ENCODE data around the gene PMS2.

DNA sequence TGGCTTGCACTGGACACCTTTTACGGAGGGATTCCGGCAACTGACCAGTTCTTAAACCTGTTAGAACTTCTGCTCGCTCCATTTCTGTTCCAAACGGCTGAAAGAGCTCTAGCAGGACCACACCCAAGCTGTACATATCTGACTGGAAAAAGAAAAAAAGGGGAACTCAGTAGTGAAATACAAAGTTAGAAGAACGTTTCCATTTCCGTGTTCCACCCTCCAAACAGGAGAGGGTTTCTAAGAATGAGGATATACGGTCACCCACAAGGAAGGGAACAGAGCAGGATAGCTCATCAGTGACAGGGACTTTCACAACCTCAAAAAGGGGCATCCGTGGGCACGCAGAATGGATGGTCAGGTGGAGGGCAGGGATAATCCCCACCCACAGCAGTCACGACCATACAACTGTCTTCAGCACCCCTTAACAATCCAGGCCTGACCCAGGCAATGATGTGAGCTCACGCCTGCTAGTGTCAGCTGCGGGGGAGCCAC is 18.0 kb upstream of the PMS2 start:
- TF ChIP-seq, protein P1, sequence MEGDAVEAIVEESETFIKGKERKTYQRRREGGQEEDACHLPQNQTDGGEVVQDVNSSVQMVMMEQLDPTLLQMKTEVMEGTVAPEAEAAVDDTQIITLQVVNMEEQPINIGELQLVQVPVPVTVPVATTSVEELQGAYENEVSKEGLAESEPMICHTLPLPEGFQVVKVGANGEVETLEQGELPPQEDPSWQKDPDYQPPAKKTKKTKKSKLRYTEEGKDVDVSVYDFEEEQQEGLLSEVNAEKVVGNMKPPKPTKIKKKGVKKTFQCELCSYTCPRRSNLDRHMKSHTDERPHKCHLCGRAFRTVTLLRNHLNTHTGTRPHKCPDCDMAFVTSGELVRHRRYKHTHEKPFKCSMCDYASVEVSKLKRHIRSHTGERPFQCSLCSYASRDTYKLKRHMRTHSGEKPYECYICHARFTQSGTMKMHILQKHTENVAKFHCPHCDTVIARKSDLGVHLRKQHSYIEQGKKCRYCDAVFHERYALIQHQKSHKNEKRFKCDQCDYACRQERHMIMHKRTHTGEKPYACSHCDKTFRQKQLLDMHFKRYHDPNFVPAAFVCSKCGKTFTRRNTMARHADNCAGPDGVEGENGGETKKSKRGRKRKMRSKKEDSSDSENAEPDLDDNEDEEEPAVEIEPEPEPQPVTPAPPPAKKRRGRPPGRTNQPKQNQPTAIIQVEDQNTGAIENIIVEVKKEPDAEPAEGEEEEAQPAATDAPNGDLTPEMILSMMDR (conservative IDR thresholded peaks at IDR 0.05 in 1 of 2, IDR thresholded peaks at IDR 0.05 in 1 of 2; ENCODE audit: extremely low read depth in 1 of 2, insufficient read depth in 1 of 2, low read depth in 1 of 2, low read length in 2 of 2), result no peak
- no peak for TF ChIP-seq EZH2 (IDR thresholded peaks at IDR 0.05; ENCODE audit: borderline replicate concordance, low read length)
